HUES48 (cell line): Measurements from ENCODE around the gene APCDD1L.

Experiments used
- H3K27ac ChIP-seq: one replicate; pipeline ENCODE4 v1.7.0; 2013; ENCODE audit warnings: low read depth, low read length, inconsistent platforms
- H3K27me3 ChIP-seq: 2 replicates; pipeline ENCODE4 v1.6.1; 2013; ENCODE audit warnings: mild to moderate bottlenecking, low read length; ENCODE audit not compliant: control insufficient read depth, insufficient read depth
- H3K36me3 ChIP-seq: 2 replicates; pipeline ENCODE4 v1.6.1; 2013; ENCODE audit warnings: low read length; ENCODE audit not compliant: control insufficient read depth, insufficient read depth
- H3K4me1 ChIP-seq: 2 replicates; pipeline ENCODE4 v1.6.1; 2013; ENCODE audit warnings: mild to moderate bottlenecking, low read length; ENCODE audit not compliant: control insufficient read depth, insufficient read depth
- H3K4me3 ChIP-seq: 2 replicates; pipeline ENCODE4 v1.5.1; 2013; ENCODE audit warnings: mild to moderate bottlenecking, low read depth, low read length
- H3K9ac ChIP-seq: 2 replicates; pipeline ENCODE4 v1.6.1; 2013; ENCODE audit warnings: mild to moderate bottlenecking, low read depth, low read length, moderate library complexity
- H3K9me3 ChIP-seq: 2 replicates; pipeline ENCODE4 v1.6.1; 2013; ENCODE audit warnings: low read length; ENCODE audit not compliant: control insufficient read depth, insufficient read depth

APCDD1L gene

DNA sequence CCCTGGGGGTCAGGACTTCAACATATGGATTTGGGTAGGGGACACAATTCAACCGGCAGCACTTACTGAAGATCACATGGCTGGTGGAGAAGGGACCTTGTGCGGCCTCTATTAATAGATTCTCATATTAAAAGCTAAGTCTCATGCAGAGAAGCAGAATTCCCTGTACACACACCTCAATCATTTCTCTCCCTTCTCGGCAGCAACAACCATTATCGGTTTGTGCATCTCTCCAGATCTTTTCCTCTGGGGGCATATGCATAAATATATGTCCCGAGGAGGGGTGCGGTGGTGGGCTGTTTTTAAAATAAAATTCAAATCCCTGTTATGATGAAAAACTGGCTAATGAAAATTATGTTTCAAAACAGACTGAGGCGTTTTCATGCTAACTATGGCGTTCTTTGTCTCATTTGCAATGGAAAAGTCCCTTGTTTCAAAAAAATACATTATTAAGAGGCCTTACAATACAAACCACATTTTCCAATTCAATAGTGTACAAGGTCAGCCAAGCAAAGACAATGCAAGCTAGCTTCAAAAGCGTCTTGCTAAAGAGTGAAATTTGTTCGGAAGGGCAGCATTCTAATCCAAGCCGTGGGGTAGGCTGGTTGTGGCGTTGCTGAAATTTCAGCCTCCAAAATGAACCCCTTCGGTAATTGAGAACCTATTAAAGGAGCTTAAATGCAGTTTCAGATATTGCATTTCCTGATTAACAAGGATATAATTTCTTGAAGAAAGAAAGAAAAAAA is 17.3 kb downstream of the APCDD1L start:
- Histone ChIP-seq H3K27ac (no peak overlapping the region), H3K4me1 (no peaks in the 10 kb centered on the region), H3K4me3 (no peak overlapping the region), H3K27me3 (no peaks in the 10 kb centered on the region), H3K36me3 (no peaks in the 10 kb centered on the region), H3K9me3 (no peaks in the 10 kb centered on the region), H3K9ac (no peak overlapping the region)

DNA sequence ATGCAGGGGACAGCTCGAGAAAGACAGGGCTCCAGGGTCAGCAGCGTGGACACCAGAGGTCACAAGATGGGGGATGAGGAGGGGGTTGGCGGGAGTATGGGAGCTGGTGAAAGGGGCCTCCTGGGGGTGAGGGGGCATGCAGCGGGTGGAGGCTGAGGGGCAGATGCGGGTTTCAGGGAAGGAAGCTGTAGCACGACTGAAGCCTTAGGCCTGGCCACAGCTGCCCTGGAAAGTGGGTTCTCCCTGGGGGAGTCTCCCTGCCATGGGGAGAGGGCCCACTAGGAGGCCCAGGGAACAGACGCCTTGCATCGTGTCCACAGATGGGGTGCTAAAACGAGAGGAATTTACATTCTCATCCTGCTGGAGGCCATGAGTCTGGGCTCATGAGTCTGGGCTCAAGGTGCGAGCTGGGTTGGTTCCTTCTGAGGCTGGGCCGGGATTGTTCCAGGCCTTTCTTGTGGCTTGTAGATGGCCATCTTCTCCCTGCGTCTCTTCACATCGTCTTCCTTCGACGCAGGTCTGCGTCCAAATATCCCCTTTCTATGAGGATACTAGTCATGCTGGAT is 18.0 kb downstream of the APCDD1L start:
- Histone ChIP-seq H3K4me1 (no peaks in the 10 kb centered on the region), H3K9me3 (no peaks in the 10 kb centered on the region), H3K9ac (no peak overlapping the region), H3K4me3 (no peak overlapping the region), H3K27me3 (no peaks in the 10 kb centered on the region), H3K27ac (no peak overlapping the region), H3K36me3 (no peaks in the 10 kb centered on the region)

DNA sequence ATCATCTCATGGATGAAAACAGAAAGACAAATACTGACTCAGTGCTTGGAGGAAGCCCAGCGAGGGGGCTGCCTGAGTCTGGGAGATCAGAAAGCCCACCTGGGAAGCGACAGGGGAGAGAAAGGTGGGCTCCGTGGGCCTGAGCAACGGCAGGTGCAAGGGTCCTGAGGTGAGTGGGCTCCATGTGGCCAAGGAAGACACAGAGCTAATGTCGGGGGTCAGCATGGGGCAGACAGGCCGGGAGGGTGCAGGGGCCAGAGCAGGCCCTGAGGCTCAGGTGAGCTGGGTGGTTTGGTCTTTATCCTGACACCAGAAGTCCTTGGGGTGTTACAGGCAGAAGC is 18.8 kb downstream of the APCDD1L start:
- H3K27ac ChIP-seq, result no peak overlapping the region
- no peak overlapping the region for H3K9ac ChIP-seq
- no peaks in the 10 kb centered on the region for H3K36me3 ChIP-seq
- no peaks in the 10 kb centered on the region for H3K9me3 ChIP-seq
- H3K4me1 ChIP-seq, result no peaks in the 10 kb centered on the region
- no peak overlapping the region for H3K4me3 ChIP-seq
- H3K27me3 ChIP-seq, result no peaks in the 10 kb centered on the region

DNA sequence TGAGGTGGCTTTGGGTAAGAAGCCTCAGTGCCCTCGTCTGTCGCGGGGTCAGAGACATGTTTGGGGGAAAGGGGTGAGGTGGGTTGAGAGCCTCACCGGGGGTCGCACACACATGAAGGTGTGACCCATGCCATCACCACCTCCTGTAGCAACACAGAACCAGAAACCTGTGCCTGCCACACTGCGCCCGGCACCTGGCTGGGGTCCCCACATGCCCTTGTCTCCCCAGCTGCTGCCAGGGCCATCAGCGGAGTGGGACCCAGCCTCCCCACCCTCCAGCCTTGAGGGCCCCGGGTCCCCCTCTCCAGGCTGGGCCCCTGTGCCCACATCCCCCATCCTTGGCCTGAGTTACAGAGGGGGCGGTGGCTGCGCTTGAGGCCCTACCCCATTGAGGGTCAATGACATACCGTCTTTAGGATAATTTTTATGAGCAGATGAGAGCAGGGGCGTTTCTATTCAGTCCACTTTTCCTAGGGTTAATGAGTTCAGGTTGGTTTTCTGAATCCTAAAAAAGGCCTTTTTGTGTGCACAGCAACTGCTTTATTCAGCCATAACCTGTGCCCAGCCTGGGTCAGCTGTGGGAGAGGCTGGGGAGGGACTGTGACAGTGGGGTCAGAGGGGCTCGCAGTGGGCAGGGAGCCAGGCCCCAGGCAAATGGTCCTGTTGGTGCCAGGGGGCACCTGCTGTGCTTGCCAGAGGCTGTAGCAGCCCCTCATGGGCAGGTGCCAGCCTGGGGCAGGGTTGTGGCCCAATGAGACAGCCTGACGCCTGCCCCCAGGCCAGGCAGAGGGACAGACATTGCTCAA is 19.4 kb downstream of the APCDD1L start:
- H3K4me3 ChIP-seq, result no peak overlapping the region
- H3K36me3 ChIP-seq, result no peaks in the 10 kb centered on the region
- H3K9ac ChIP-seq, result no peak overlapping the region

DNA sequence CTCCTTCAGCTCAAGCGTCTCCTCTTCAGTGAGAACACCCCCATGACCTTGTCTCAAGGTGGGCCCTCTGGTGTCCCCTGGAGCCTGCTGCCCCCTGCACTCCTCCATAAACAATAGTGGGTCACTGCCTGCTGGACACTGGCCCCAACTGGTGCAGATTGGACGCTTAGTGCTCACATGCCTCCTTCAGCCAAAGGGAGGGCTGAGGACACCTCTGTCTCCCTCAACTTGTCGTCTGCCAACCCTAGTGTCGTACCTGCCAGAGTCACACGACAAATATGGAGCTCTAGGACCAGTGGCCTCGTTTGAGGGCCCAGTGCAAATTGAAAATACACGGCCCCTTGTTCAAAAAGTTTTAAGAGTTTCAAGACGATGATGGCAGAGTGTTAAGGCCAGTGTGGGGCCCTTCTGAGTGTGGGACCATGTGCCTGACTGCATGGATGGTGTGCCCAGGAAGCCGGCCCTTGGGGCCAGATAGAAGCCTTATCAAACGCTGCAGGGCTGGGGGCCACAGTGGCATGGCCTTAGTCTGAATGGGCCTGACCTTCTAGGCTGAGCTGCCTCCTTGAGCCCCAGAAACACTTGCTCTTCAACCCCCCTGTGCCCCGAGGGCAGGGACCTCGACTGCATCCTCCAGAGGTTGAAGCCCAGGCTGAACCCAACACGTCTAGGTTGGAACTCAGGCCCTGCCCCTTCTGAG is 20.1 kb downstream of the APCDD1L start:
- Histone ChIP-seq H3K4me1 (no peaks in the 10 kb centered on the region), H3K36me3 (no peaks in the 10 kb centered on the region)

More for the DNA sequence above, 19.4 kb downstream of the APCDD1L start:
- no peaks in the 10 kb centered on the region for H3K9me3 ChIP-seq
- H3K27me3 ChIP-seq, result no peaks in the 10 kb centered on the region
- H3K4me1 ChIP-seq, result no peaks in the 10 kb centered on the region
- no peak overlapping the region for H3K27ac ChIP-seq

DNA sequence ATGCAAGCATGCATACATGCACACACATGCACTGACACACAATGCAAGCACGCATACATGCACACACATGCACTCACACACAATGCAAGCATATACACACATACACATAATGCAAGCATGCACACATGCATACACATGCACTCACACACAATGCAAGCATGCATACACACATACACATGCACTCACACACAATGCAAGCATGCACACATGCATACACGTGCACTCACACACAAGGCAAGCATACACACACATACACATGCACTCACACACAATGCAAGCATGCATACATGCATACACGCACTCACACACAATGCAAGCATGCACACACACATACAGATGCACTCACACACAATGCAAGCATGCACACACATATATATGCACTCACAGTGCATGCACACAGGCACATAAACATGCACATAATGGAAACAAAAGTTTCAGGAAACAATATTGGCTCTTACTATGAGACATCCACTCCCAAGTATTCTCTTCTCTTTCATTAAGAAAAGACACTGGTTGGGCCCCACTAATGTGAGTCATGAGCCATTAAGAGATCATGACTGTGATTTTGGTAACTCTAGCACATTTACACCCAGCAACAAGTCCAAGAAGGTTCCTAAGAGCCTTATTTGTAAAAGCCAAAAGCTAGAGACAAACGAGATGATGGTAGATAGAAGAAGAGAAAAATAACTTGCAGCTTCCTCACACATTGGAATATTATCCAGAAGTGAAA is 22.2 kb downstream of the APCDD1L start:
- no peak overlapping the region for H3K9ac ChIP-seq
- no peak overlapping the region for H3K27ac ChIP-seq
- no peaks in the 10 kb centered on the region for H3K27me3 ChIP-seq
- no peak overlapping the region for H3K4me3 ChIP-seq
- H3K9me3 ChIP-seq, result no peaks in the 10 kb centered on the region
- H3K4me1 ChIP-seq, result no peaks in the 10 kb centered on the region
- no peaks in the 10 kb centered on the region for H3K36me3 ChIP-seq

More for the DNA sequence above, 20.1 kb downstream of the APCDD1L start:
- Histone ChIP-seq H3K27ac (no peak overlapping the region), H3K9me3 (no peaks in the 10 kb centered on the region), H3K27me3 (no peaks in the 10 kb centered on the region), H3K4me3 (no peak overlapping the region), H3K9ac (no peak overlapping the region)

DNA sequence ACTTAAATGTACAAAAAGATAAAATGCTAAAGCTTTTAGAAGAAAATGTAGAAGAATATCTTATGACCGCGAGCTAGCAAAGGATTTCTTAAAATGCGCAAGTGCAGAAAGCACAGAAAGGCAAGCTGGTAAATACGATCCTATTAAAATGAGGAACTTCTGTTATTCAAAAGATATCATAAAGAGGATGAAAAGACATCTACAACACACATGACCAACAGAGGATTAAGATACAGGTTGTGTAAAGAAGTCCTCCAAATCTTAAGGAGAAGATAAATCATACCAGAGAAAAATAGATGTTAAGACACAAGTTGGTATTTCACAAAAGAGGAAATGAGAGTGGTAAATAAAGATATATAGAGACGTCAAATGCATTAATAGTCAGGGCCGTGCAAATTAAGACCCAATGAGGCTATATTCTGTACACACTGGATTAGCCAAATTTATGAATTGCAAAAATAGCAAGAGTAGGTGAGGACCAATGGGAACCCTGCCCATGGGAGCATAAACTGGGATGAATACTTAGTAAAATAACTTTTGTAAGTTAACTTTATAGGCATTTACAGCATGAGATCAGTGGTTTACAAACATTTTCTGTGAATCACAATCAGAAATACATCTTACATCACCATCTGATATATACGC is 23.0 kb downstream of the APCDD1L start:
- no peak overlapping the region for H3K4me3 ChIP-seq
- no peaks in the 10 kb centered on the region for H3K9me3 ChIP-seq
- H3K9ac ChIP-seq, result no peak overlapping the region
- no peaks in the 10 kb centered on the region for H3K36me3 ChIP-seq
- H3K4me1 ChIP-seq, result no peaks in the 10 kb centered on the region
- H3K27me3 ChIP-seq, result no peaks in the 10 kb centered on the region
- no peak overlapping the region for H3K27ac ChIP-seq

DNA sequence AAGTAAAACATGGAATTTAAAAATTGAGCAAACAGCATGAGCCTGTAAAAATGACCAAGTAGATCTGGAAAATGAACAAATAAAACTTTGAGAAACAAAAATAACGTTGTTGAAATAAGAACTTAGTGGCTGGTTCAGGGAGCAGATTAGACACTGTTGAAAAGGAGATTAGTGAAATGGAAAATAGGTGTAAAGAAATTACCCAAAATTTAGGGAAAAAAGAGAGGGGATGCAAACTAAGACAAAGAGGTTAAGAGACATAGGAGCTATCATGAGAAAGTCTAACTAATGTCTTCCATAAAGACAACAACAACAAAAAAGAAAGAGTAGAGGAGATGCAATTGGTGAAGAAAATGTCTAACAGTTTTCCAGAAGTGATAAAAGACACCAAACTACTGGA is 29.0 kb downstream of the APCDD1L start:
- no peak overlapping the region for H3K4me3 ChIP-seq
- no peaks in the 10 kb centered on the region for H3K36me3 ChIP-seq
- H3K9me3 ChIP-seq, result peaks cover 9% of the 10 kb centered on the region
- H3K27me3 ChIP-seq, result no peaks in the 10 kb centered on the region
- H3K4me1 ChIP-seq, result peaks cover 9% of the 10 kb centered on the region; the same call in 1 of the 2 replicates
- H3K9ac ChIP-seq, result no peak overlapping the region
- no peak overlapping the region for H3K27ac ChIP-seq

DNA sequence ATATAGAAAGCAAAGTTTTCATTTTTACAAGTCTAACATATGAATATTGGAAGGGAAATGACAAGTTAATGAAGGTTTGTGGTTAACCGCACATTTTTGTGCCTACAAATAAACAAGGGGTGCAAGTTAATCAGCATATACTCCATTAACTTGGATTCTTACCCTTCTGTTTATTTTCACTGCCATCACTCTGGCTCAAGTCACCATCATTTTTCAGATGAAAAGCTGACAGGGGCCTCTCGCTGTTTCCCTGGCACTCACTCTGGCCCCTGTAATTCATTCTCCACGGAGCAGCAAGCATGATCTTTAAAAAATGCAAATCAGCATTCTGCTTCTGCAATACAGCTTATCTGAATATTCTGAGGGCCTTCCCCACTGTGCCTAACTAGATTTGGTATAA is 29.8 kb downstream of the APCDD1L start:
- H3K36me3 ChIP-seq, result no peaks in the 10 kb centered on the region
- H3K9ac ChIP-seq, result no peak overlapping the region
- peaks cover 9% of the 10 kb centered on the region; the same call in 1 of the 2 replicates for H3K4me1 ChIP-seq
- no peak overlapping the region for H3K27ac ChIP-seq
- peaks cover 9% of the 10 kb centered on the region for H3K9me3 ChIP-seq
- no peak overlapping the region for H3K4me3 ChIP-seq
- H3K27me3 ChIP-seq, result no peaks in the 10 kb centered on the region

DNA sequence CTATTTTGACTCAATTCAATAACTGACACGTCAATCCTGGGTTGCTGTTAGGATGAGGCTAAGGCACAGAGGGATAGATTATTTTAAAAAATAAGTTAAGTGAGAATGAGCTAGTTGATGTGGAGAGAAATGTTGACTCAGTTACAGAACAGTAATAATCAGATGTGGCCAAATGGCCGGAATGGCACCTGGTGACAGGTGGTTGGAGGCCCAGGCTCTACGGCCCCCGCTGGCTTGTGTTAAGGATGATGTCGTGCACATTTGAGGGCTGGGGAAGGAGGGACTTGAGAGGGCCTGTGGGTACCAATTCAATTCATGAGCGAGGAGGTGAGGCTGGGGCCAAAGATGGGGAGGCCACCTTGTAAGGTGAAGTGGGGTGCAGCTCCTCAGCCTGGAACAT is 31.7 kb downstream of the APCDD1L start:
- H3K9ac ChIP-seq, result no peak overlapping the region
- H3K27ac ChIP-seq, result no peak overlapping the region
- H3K4me1 ChIP-seq, result peaks cover 9% of the 10 kb centered on the region; the same call in 1 of the 2 replicates
- no peak overlapping the region for H3K4me3 ChIP-seq
- H3K36me3 ChIP-seq, result no peaks in the 10 kb centered on the region
- H3K27me3 ChIP-seq, result no peaks in the 10 kb centered on the region
- H3K9me3 ChIP-seq, result peaks cover 9% of the 10 kb centered on the region
